ENCODE measurements around the gene ZFAND3.

ZFAND3 gene

GRCh38 chr6:37861452-37861851 is 41.9 kb downstream of the ZFAND3 start:
- TF ChIP-seq, protein P1, sequence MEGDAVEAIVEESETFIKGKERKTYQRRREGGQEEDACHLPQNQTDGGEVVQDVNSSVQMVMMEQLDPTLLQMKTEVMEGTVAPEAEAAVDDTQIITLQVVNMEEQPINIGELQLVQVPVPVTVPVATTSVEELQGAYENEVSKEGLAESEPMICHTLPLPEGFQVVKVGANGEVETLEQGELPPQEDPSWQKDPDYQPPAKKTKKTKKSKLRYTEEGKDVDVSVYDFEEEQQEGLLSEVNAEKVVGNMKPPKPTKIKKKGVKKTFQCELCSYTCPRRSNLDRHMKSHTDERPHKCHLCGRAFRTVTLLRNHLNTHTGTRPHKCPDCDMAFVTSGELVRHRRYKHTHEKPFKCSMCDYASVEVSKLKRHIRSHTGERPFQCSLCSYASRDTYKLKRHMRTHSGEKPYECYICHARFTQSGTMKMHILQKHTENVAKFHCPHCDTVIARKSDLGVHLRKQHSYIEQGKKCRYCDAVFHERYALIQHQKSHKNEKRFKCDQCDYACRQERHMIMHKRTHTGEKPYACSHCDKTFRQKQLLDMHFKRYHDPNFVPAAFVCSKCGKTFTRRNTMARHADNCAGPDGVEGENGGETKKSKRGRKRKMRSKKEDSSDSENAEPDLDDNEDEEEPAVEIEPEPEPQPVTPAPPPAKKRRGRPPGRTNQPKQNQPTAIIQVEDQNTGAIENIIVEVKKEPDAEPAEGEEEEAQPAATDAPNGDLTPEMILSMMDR (conservative IDR thresholded peaks at IDR 0.05; ENCODE audit: low read depth, low read length): no peak
- no peak overlapping the region for H3K4me3 ChIP-seq (ENCODE audit: low read depth, low read length)
- DNase-seq (ENCODE audit: low read depth): no peak

DNA sequence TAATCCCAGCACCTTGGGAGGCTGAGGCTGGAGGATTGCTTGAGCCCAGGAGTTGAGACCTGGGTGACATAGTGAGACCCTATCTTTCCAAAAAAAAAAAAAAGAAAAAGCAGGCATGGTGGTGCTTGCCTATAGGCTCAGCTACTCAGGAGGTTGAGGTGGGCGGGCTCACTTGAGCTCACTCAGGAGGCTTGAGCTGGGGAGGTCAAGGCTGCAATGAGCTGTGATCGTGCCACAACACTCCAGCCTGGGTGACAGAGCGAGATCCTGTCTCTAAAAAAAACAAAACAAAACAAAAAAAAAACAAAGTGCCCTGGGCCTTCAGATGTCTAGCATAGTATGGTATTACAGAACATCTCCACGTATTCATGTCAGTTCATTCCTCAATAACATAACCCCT is 42.9 kb downstream of the ZFAND3 start:
- TF ChIP-seq, protein P1 (conservative IDR thresholded peaks at IDR 0.05; ENCODE audit: low read depth, low read length): no peak
- H3K4me3 ChIP-seq (ENCODE audit: low read depth, low read length): no peak overlapping the region
- DNase-seq (ENCODE audit: low read depth): no peak

DNA sequence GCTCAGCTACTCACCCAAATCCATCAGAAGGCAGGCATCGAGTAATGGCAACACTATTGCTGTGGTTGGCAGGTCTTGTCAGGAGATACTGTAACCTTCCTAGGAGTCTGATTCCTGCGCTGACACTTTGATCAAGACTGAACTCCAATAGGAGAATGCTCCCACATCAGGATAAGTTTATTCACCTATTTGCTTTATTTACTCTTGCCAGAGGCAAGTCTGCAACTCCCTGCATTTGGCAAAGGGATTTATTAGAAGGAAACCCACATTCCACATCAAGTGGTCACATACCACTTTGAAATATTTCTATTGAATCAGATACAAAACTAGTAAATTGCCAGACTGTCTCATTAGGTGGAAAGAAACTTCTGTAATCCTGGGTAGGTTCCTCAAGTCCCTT is 43.5 kb downstream of the ZFAND3 start:
- no peak overlapping the region for H3K4me3 ChIP-seq (ENCODE audit: low read depth, low read length)
- TF ChIP-seq, protein P1 (conservative IDR thresholded peaks at IDR 0.05; ENCODE audit: low read depth, low read length): no peak
- DNase-seq (ENCODE audit: low read depth): no peak

- TF ChIP-seq, protein P1 (conservative IDR thresholded peaks at IDR 0.05; ENCODE audit: low read depth, low read length): no peak
- no peak for DNase-seq (ENCODE audit: low read depth)
- no peak overlapping the region for H3K4me3 ChIP-seq (ENCODE audit: low read depth, low read length)
Observed at GRCh38 chr6:37864250-37864649, 44.7 kb downstream of the ZFAND3 start.

- no peak for DNase-seq (ENCODE audit: low read depth)
- TF ChIP-seq, protein P1 (conservative IDR thresholded peaks at IDR 0.05; ENCODE audit: low read depth, low read length): no peak
- H3K4me3 ChIP-seq (ENCODE audit: low read depth, low read length): no peak overlapping the region
Observed at GRCh38 chr6:37865504-37865903, 46.0 kb downstream of the ZFAND3 start.

DNA sequence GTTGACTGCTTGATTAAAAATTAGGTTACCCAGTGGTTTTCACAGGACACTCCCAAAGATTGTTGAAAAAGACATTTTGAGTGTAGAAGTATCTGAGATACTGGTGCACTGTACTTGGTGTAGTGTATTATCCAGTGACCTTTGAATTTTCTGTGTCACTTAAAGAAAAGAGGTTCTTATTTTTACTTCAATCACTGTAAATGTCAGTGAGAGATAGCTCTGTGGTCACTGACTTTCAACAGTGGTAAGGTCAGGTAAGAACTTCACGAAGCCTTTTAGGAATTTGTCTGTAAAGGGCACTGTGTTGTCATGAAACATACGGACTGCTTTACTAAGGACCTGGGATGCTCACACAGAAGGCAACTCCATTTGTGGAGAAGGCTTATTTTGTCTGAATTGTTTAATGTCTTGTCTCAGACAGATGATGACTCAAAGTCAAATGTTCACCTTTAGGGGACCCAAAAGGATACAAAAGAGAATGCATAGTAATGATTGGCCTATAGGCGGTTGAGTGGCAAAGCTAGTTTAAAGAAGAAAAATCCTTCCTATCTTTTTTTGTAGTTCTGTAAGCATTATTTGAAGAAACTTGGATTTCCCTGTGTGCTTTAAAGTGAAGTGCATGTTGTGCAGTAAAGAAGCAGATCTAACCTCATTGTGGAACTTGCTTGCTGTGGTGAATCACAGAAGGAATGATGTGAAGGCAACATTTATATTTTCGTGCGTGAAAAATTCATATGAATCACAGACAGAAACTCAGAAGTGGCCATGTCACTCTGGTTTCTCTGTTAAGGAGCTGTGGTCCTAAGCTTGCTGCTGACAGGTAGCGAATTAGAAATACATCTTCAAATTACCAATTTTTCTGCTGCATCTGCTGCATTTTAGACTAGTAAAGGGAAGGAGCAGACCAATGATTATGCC is 47.3 kb downstream of the ZFAND3 start:
- no peak overlapping the region for H3K4me3 ChIP-seq (ENCODE audit: low read depth, low read length)
- no peak for DNase-seq (ENCODE audit: low read depth)
- TF ChIP-seq, protein P1 (conservative IDR thresholded peaks at IDR 0.05; ENCODE audit: low read depth, low read length): no peak

Data from choroid plexus epithelial cell (primary cell).